ENCODE results near the gene GPC3.
"Not testable (repeated sequence)": the region's sequence is repeated elsewhere in the genome, so short reads cannot be mapped to it uniquely, and the experiment has no call there.

GPC3 gene

GRCh38 chrX:133776072-133776471 lies 209.3 kb downstream of the GPC3 start:
- no peak for DNase-seq (ENCODE audit: extremely low read depth, insufficient read length)
- Histone ChIP-seq H3K4me3 (replicated peaks; ENCODE audit: low read depth, low read length) (no peak overlapping the region), H3K36me3 (ENCODE audit: control insufficient read depth, insufficient read depth, low read length) (no peaks in the 10 kb centered on the region), H3K27me3 (replicated peaks; ENCODE audit: control insufficient read depth, insufficient read depth, low read length) (no peaks in the 10 kb centered on the region; the same call in 1 of the 2 replicates)
- peak; percentile 69 for TF ChIP-seq CTCF (IDR thresholded peaks at IDR 0.05; ENCODE audit: insufficient read depth, low read length, poor library complexity, severe bottlenecking)

- Histone ChIP-seq H3K27me3 (replicated peaks; ENCODE audit: control insufficient read depth, insufficient read depth, low read length) (no peaks in the 10 kb centered on the region), H3K4me3 (replicated peaks; ENCODE audit: low read depth, low read length) (no peak overlapping the region), H3K36me3 (ENCODE audit: control insufficient read depth, insufficient read depth, low read length) (no peaks in the 10 kb centered on the region)
- DNase-seq (ENCODE audit: extremely low read depth, insufficient read length): no peak
- TF ChIP-seq CTCF (IDR thresholded peaks at IDR 0.05; ENCODE audit: insufficient read depth, low read length, poor library complexity, severe bottlenecking): no peak
These were observed 210.6 kb downstream of the GPC3 start for GRCh38 chrX:133774807-133775206.

GRCh38 chrX:133771086-133771646 lies 214.2 kb downstream of the GPC3 start:
- H3K4me3 ChIP-seq (replicated peaks; ENCODE audit: low read depth, low read length): no peak overlapping the region
- DNase-seq (ENCODE audit: extremely low read depth, insufficient read length): no peak
- no peak for TF ChIP-seq CTCF (IDR thresholded peaks at IDR 0.05; ENCODE audit: insufficient read depth, low read length, poor library complexity, severe bottlenecking)
- no peaks in the 10 kb centered on the region for H3K36me3 ChIP-seq (ENCODE audit: control insufficient read depth, insufficient read depth, low read length)
- H3K27me3 ChIP-seq (replicated peaks; ENCODE audit: control insufficient read depth, insufficient read depth, low read length): no peaks in the 10 kb centered on the region

GRCh38 chrX:133762976-133763548 lies 222.3 kb downstream of the GPC3 start:
- not testable (repeated sequence) for H3K36me3 ChIP-seq (ENCODE audit: control insufficient read depth, insufficient read depth, low read length); H3K4me3 ChIP-seq (replicated peaks; ENCODE audit: low read depth, low read length); H3K27me3 ChIP-seq (replicated peaks; ENCODE audit: control insufficient read depth, insufficient read depth, low read length); DNase-seq (ENCODE audit: extremely low read depth, insufficient read length)

- H3K36me3 ChIP-seq (ENCODE audit: control insufficient read depth, insufficient read depth, low read length): no peaks in the 10 kb centered on the region
- TF ChIP-seq CTCF (IDR thresholded peaks at IDR 0.05; ENCODE audit: insufficient read depth, low read length, poor library complexity, severe bottlenecking): no peak
- H3K4me3 ChIP-seq (replicated peaks; ENCODE audit: low read depth, low read length): no peak overlapping the region
- DNase-seq (ENCODE audit: extremely low read depth, insufficient read length): no peak
- H3K27me3 ChIP-seq (replicated peaks; ENCODE audit: control insufficient read depth, insufficient read depth, low read length): no peaks in the 10 kb centered on the region; the same call in 1 of the 2 replicates
These were observed 230.7 kb downstream of the GPC3 start for GRCh38 chrX:133754657-133755056.

GRCh38 chrX:133749951-133750350 lies 235.4 kb downstream of the GPC3 start:
- DNase-seq (ENCODE audit: extremely low read depth, insufficient read length): no peak
- TF ChIP-seq CTCF (IDR thresholded peaks at IDR 0.05; ENCODE audit: insufficient read depth, low read length, poor library complexity, severe bottlenecking): no peak
- Histone ChIP-seq H3K27me3 (replicated peaks; ENCODE audit: control insufficient read depth, insufficient read depth, low read length) (no peaks in the 10 kb centered on the region), H3K36me3 (ENCODE audit: control insufficient read depth, insufficient read depth, low read length) (no peaks in the 10 kb centered on the region), H3K4me3 (replicated peaks; ENCODE audit: low read depth, low read length) (no peak overlapping the region)
